Hepatocyte (in vitro differentiated cells): ENCODE results near the gene NADK2. TPM values are rescaled to one million over a fixed set of nuclear protein-coding genes. Genes with fewer than 3 reads are reported as not detected.

Experiments used
- DNase-seq: peaks from one replicate; pipeline ENCODE4 v3.0.0-alpha.2; 2016; ENCODE audit warnings: low spot score
- H2AFZ ChIP-seq: fragments of 200-600 bp; sonication (generic); 2 replicates; pipeline ENCODE4 v1.6.0; 2016; ENCODE audit warnings: antibody characterized with exemption, mild to moderate bottlenecking
- H3K27ac ChIP-seq: fragments of 200-600 bp; sonication (generic); 2 replicates; pipeline ENCODE4 v1.5.1; 2016; ENCODE audit warnings: mild to moderate bottlenecking
- H3K27me3 ChIP-seq: fragments of 200-600 bp; sonication (generic); 2 replicates; pipeline ENCODE4 v1.6.1; 2016
- H3K36me3 ChIP-seq: fragments of 200-600 bp; sonication (generic); replicated peaks from 2 replicates; pipeline ENCODE4 v1.5.1; 2016; ENCODE audit warnings: low read depth; ENCODE audit not compliant: insufficient read depth
- H3K4me1 ChIP-seq: fragments of 200-600 bp; sonication (generic); 2 replicates; pipeline ENCODE4 v1.5.1; 2016; ENCODE audit warnings: mild to moderate bottlenecking, moderate library complexity; ENCODE audit not compliant: insufficient read depth
- H3K4me2 ChIP-seq: fragments of 200-600 bp; sonication (generic); 2 replicates; pipeline ENCODE4 v1.6.0; 2016
- H3K4me3 ChIP-seq: fragments of 200-600 bp; sonication (generic); 2 replicates; pipeline ENCODE4 v1.5.1; 2016; ENCODE audit warnings: mild to moderate bottlenecking
- H3K79me2 ChIP-seq: fragments of 200-600 bp; sonication (generic); 2 replicates; pipeline ENCODE4 v1.6.0; 2017; ENCODE audit warnings: mild to moderate bottlenecking
- H3K9me2 ChIP-seq: fragments of 200-600 bp; sonication (generic); replicated peaks from 2 replicates; pipeline ENCODE4 v1.6.0; 2017; ENCODE audit warnings: mild to moderate bottlenecking; ENCODE audit not compliant: insufficient read depth
- H3K9me3 ChIP-seq: fragments of 200-600 bp; sonication (generic); 2 replicates; pipeline ENCODE4 v1.5.1; 2016; ENCODE audit warnings: low read depth, mild to moderate bottlenecking
- H4K20me1 ChIP-seq: fragments of 200-600 bp; sonication (generic); 2 replicates; pipeline ENCODE4 v1.6.0; 2016; ENCODE audit warnings: mild to moderate bottlenecking; ENCODE audit not compliant: insufficient read depth, poor library complexity, severe bottlenecking
- EZH2 ChIP-seq: fragments of 200-600 bp; sonication (generic); IDR thresholded peaks from 2 replicates; pipeline ENCODE4 v1.6.1; 2016; ENCODE audit warnings: antibody characterized with exemption, mild to moderate bottlenecking, borderline replicate concordance
- EZH2phosphoT487 ChIP-seq: fragments of 200-600 bp; sonication (generic); IDR thresholded peaks from one replicate; pipeline ENCODE4 v1.6.1; 2018; ENCODE audit warnings: antibody characterized with exemption, mild to moderate bottlenecking, low read depth, moderate library complexity; ENCODE audit not compliant: unreplicated experiment, severe bottlenecking
- WGBS: methylation state at CpG from one replicate; pipeline ENCODE4 v1.1.6; 2016; ENCODE audit warnings: low lambda C conversion rate; ENCODE audit errors: missing lambda C conversion rate; 5-methylcytosine and 5-hydroxymethylcytosine counted together
- polyA plus RNA-seq: library from polyadenylated mRNA; unstranded; fragments of >200 nt; fragmentation: Nextera tagmentation; extraction: Ambion mirVana; gene quantifications from 2 replicates; pipeline ENCODE4 v1.2.1, GENCODE V29; 2016
- total RNA-seq: library from RNA; depleted of rRNA; stranded (reverse); fragments of >200 nt; gene quantifications from 2 replicates; pipeline ENCODE4 v1.2.3, GENCODE V29; 2014
- TF ChIP-seq, protein P1 (sequence below): fragments of 200-600 bp; sonication (generic); IDR thresholded peaks from 2 replicates; pipeline ENCODE4 v1.5.1; 2016; ENCODE audit warnings: antibody characterized with exemption, mild to moderate bottlenecking; ENCODE audit not compliant: poor library complexity

The NADK2 gene
- total and polyA plus RNA-seq, 2 experiments from 2014 or later: 43.1 to 102 TPM

DNA sequence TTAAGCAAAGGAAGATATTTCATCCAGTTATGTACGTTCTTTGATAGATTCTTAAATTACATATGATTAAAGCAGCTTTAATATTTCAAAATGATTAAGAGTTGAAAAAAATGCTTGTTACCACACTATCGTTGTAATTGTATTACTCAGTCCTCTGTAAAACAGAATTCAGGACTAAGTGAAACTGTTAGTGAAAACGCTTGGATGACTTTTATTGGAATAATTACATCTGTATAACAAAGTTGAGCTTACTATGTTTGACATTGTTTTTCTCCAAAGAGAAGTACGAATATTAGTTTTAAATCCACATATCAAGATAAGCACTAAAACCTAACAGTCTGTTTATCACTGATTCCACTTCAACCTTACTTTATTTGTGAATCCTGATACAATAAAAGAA lies 8.7 kb upstream of the NADK2 start:
- Histone ChIP-seq H3K4me3 (no peak overlapping the region), H3K4me1 (no peaks in the 10 kb centered on the region), H3K36me3 (no peaks in the 10 kb centered on the region), H3K4me2 (no peak overlapping the region), H3K27ac (no peak overlapping the region), H3K9me3 (no peaks in the 10 kb centered on the region), H3K79me2 (no peaks in the 10 kb centered on the region), H3K27me3 (no peaks in the 10 kb centered on the region), H4K20me1 (no peaks in the 10 kb centered on the region), H3K9me2 (no peaks in the 10 kb centered on the region), H2AFZ (no peak overlapping the region)
- TF ChIP-seq EZH2phosphoT487 (no peak), EZH2 (no peak)
- TF ChIP-seq, protein P1, sequence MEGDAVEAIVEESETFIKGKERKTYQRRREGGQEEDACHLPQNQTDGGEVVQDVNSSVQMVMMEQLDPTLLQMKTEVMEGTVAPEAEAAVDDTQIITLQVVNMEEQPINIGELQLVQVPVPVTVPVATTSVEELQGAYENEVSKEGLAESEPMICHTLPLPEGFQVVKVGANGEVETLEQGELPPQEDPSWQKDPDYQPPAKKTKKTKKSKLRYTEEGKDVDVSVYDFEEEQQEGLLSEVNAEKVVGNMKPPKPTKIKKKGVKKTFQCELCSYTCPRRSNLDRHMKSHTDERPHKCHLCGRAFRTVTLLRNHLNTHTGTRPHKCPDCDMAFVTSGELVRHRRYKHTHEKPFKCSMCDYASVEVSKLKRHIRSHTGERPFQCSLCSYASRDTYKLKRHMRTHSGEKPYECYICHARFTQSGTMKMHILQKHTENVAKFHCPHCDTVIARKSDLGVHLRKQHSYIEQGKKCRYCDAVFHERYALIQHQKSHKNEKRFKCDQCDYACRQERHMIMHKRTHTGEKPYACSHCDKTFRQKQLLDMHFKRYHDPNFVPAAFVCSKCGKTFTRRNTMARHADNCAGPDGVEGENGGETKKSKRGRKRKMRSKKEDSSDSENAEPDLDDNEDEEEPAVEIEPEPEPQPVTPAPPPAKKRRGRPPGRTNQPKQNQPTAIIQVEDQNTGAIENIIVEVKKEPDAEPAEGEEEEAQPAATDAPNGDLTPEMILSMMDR: no peak
- DNase-seq: no peak
- WGBS: 82% methylated on average over 4 of the region's 4 CpGs

DNA sequence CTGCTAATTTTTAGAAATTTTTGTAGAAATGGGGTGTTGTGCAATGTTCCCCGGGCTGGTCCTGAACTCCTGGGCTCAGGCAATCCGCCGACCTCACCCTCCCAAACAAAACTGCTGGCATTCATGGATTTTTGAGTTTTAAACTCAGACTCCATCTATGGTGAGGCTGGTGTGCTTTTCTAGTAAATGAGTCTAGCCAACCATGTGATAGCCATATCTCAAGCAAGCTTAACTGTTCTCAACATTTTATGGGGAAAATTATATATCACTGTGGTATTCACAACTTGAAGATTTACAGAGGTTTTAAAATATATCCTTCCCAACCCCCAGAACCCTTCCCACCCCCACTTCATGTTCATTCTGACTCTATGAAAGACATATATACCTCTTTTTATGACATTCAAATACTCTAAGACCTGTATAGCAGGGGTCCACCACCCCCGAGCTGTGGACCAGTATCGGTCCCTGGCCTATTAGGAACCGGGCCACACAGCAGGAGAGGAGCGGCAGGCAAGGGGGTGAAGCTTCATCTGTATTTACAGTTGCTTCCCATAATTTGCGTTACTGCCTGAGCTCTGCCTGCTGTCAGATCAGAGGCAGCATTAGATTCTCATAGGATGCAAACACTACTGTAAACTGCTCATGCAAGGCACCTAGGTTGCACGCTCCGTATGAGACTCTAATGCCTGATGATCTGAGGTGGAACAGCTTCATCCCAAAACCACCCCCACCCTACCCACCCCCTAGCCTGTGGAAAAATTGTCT lies 4.5 kb upstream of the NADK2 start:
- no peak overlapping the region for H2AFZ ChIP-seq
- no peak for TF ChIP-seq EZH2phosphoT487
- TF ChIP-seq, protein P1: no peak
- no peak for TF ChIP-seq EZH2

DNA sequence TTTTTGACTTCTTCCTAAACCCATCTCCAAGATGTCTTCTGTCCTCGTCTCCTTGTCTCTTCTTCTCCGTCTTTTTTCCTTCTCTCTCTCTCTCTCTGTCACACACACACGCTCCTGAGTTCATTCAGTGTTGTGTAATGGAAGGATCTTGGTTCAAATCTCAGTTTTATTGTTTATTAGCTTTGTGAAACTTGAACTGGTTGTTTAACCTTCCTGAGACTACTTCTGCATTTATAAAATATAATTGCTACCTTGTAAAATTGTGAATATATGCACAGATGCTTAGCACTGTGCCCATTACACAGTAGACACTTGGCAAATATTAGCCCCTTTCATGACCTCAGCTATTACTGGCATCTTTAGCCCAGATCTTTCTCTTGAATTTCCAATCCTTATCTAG lies 2.4 kb upstream of the NADK2 start:
- Histone ChIP-seq H3K4me1 (peaks cover 23% of the 10 kb centered on the region), H3K27me3 (no peaks in the 10 kb centered on the region), H3K9me3 (no peaks in the 10 kb centered on the region), H3K27ac (peak overlapping the region; percentile 22), H2AFZ (no peak overlapping the region), H3K79me2 (peaks cover 16% of the 10 kb centered on the region), H3K4me2 (no peak overlapping the region), H3K4me3 (no peak overlapping the region), H4K20me1 (no peaks in the 10 kb centered on the region), H3K9me2 (no peaks in the 10 kb centered on the region), H3K36me3 (no peaks in the 10 kb centered on the region)
- DNase-seq: no peak
- TF ChIP-seq, protein P1: no peak
- TF ChIP-seq EZH2 (no peak), EZH2phosphoT487 (no peak)
- 84% methylated on average over 3 of the region's 3 CpGs for WGBS

More for the DNA sequence above, 4.5 kb upstream of the NADK2 start:
- Histone ChIP-seq H3K9me3 (no peaks in the 10 kb centered on the region), H3K9me2 (no peaks in the 10 kb centered on the region), H3K79me2 (no peaks in the 10 kb centered on the region), H3K27me3 (no peaks in the 10 kb centered on the region), H3K4me2 (peak overlapping the region; percentile 44), H3K27ac (peak overlapping the region; percentile 76), H3K36me3 (no peaks in the 10 kb centered on the region), H3K4me1 (peaks cover 11% of the 10 kb centered on the region), H4K20me1 (no peaks in the 10 kb centered on the region), H3K4me3 (no peak overlapping the region)
- WGBS: 74% methylated on average over 10 of the region's 10 CpGs
- DNase-seq: no peak
